IMR-90 (cell line): Measurements from ENCODE around the gene LIPM. TPM values are rescaled to one million over a fixed set of nuclear protein-coding genes. Genes with fewer than 3 reads are reported as not detected.

Source experiments
- ATAC-seq: fragments of 200-7000 bp; cut with Tn5 transposase; 2 replicates; pipeline ENCODE4 v1.9.1; 2020; ENCODE audit warnings: low read depth, mild to moderate bottlenecking, moderate library complexity
- BruUV-seq: library from RNA; stranded (reverse); fragments of 400-500 nt; replicated peaks from 2 replicates; lab custom pipeline; 2021; lab: Mats Ljungman, UMichigan
- CTCF ChIA-PET: fragments of 300-600 bp; formaldehyde crosslinking; extraction: SDS; loops from one replicate; lab custom pipeline; 2021; ENCODE audit warnings: antibody characterized with exemption; lab: Yijun Ruan, JAX
- POLR2A ChIA-PET: fragments of 300-600 bp; sonication (Branson Sonifier 250); formaldehyde crosslinking; loops from one replicate; lab custom pipeline; 2022; ENCODE audit warnings: antibody characterized with exemption; ENCODE audit not compliant: unreplicated experiment; lab: Charles Lee
- DNase-seq: peaks from one replicate; pipeline ENCODE4 v3.0.0; 2013
- H2AFZ ChIP-seq: replicated peaks from 2 replicates; pipeline ENCODE3; 2013; ENCODE audit warnings: low read length, mild to moderate bottlenecking; ENCODE audit not compliant: poor library complexity
- H2AK5ac ChIP-seq: 2 replicates; pipeline ENCODE4 v1.6.1; 2013; ENCODE audit warnings: low read depth, low read length, inconsistent platforms
- H2AK9ac ChIP-seq: replicated peaks from 2 replicates; pipeline ENCODE3; 2013; ENCODE audit warnings: mild to moderate bottlenecking, low read depth, low read length, moderate library complexity; ENCODE audit not compliant: poor library complexity
- H2BK120ac ChIP-seq: 2 replicates; pipeline ENCODE4 v1.6.1; 2013; ENCODE audit warnings: low read depth, low read length, inconsistent platforms
- H2BK15ac ChIP-seq: 3 replicates; pipeline ENCODE4 v1.6.1; 2013; ENCODE audit warnings: low read depth, low read length, inconsistent platforms
- H2BK20ac ChIP-seq: 2 replicates; pipeline ENCODE4 v1.6.1; 2013; ENCODE audit warnings: low read depth, mild to moderate bottlenecking, inconsistent platforms, low read length, moderate library complexity
- H2BK5ac ChIP-seq: 2 replicates; pipeline ENCODE4 v1.6.1; 2013; ENCODE audit warnings: mild to moderate bottlenecking, low read depth, low read length, inconsistent platforms; ENCODE audit not compliant: poor library complexity, severe bottlenecking
- H3K14ac ChIP-seq: replicated peaks from 2 replicates; pipeline ENCODE4 v1.6.1; 2013; ENCODE audit warnings: low read depth, low read length, inconsistent platforms
- H3K18ac ChIP-seq: 2 replicates; pipeline ENCODE4 v1.6.1; 2013; ENCODE audit warnings: low read depth, low read length, control low read depth
- H3K23ac ChIP-seq: 2 replicates; pipeline ENCODE4 v1.6.1; 2013; ENCODE audit warnings: low read depth, low read length, inconsistent platforms
- H3K27ac ChIP-seq: 2 replicates; pipeline ENCODE4 v1.5.1; 2013; ENCODE audit warnings: mild to moderate bottlenecking, control low read depth, low read length; ENCODE audit not compliant: insufficient read depth
- H3K27me3 ChIP-seq: 2 replicates; pipeline ENCODE4 v1.6.1; 2013; ENCODE audit warnings: low read length; ENCODE audit not compliant: control insufficient read depth, insufficient read depth
- H3K36me3 ChIP-seq: 2 replicates; pipeline ENCODE4 v1.6.1; 2013; ENCODE audit warnings: low read length, mixed read lengths; ENCODE audit not compliant: control insufficient read depth, insufficient read depth
- H3K4ac ChIP-seq: 2 replicates; pipeline ENCODE4 v1.6.1; 2013; ENCODE audit warnings: low read depth, low read length, inconsistent platforms
- H3K4me1 ChIP-seq: 2 replicates; pipeline ENCODE4 v1.6.1; 2013; ENCODE audit warnings: low read length, mixed read lengths; ENCODE audit not compliant: control insufficient read depth, insufficient read depth
- H3K4me2 ChIP-seq: 2 replicates; pipeline ENCODE4 v1.6.1; 2013; ENCODE audit warnings: low read depth, mild to moderate bottlenecking, control low read depth, low read length, moderate library complexity
- H3K4me3 ChIP-seq: 2 replicates; pipeline ENCODE4 v1.5.1; 2013; ENCODE audit warnings: low read depth, mild to moderate bottlenecking, control low read depth, low read length, moderate library complexity; ENCODE audit not compliant: insufficient read depth
- H3K56ac ChIP-seq: 2 replicates; pipeline ENCODE4 v1.6.1; 2013; ENCODE audit warnings: low read length, inconsistent platforms; ENCODE audit not compliant: insufficient read depth; ENCODE audit errors: extremely low read depth
- H3K79me1 ChIP-seq, 2 experiments: 2 replicates each; pipeline ENCODE4 v1.6.1; 2013; ENCODE audit warnings: low read length in 2 of 2, inconsistent platforms in 1 of 2, low read depth in 1 of 2
- H3K9ac ChIP-seq: 2 replicates; pipeline ENCODE4 v1.6.1; 2013; ENCODE audit warnings: low read depth, low read length, control low read depth
- H3K9me1 ChIP-seq: 2 replicates; pipeline ENCODE4 v1.6.1; 2013; ENCODE audit warnings: low read length, inconsistent platforms; ENCODE audit not compliant: insufficient read depth
- H3K9me3 ChIP-seq: 2 replicates; pipeline ENCODE4 v1.6.1; 2013; ENCODE audit warnings: low read length; ENCODE audit not compliant: control insufficient read depth, insufficient read depth
- H4K20me1 ChIP-seq: 2 replicates; pipeline ENCODE4 v1.6.1; 2013; ENCODE audit warnings: low read length, inconsistent platforms; ENCODE audit not compliant: insufficient read depth
- H4K5ac ChIP-seq: 2 replicates; pipeline ENCODE4 v1.6.1; 2013; ENCODE audit warnings: mild to moderate bottlenecking, low read depth, low read length, control low read depth
- H4K8ac ChIP-seq, 2 experiments: 2 replicates each; pipeline ENCODE4 v1.6.1; 2013; ENCODE audit warnings: low read depth in 2 of 2, low read length in 2 of 2, control low read depth in 1 of 2, inconsistent platforms in 1 of 2
- H4K91ac ChIP-seq: 2 replicates; pipeline ENCODE4 v1.6.1; 2013; ENCODE audit warnings: low read depth, low read length, inconsistent platforms; ENCODE audit not compliant: insufficient read depth
- CEBPB ChIP-seq: IDR thresholded peaks from 2 replicates; pipeline ENCODE4 v1.6.1; 2012; ENCODE audit warnings: low read depth, low read length, improper control_type of control experiment
- CHD1 ChIP-seq: IDR thresholded peaks from 2 replicates; pipeline ENCODE4 v1.6.1; 2012; ENCODE audit warnings: low read depth, low read length, improper control_type of control experiment
- FOS ChIP-seq: fragments of 150-350 bp; IDR thresholded peaks from 2 replicates; pipeline ENCODE4 v1.6.1; 2016; ENCODE audit warnings: low read depth, low read length
- MAZ ChIP-seq: IDR thresholded peaks from 2 replicates; pipeline ENCODE4 v1.6.1; 2012; ENCODE audit warnings: low read depth, mild to moderate bottlenecking, low read length, improper control_type of control experiment, moderate library complexity, borderline replicate concordance
- NFE2L2 ChIP-seq: fragments of 150-350 bp; IDR thresholded peaks from 2 replicates; pipeline ENCODE4 v1.6.1; 2016; ENCODE audit warnings: low read depth, mild to moderate bottlenecking, low read length
- POLR2A ChIP-seq: IDR thresholded peaks from 2 replicates; pipeline ENCODE4 v1.6.1; 2012; ENCODE audit warnings: mild to moderate bottlenecking, low read depth, low read length
- RFX5 ChIP-seq: IDR thresholded peaks from 2 replicates; pipeline ENCODE4 v1.8.0; 2012; ENCODE audit warnings: low read depth, mild to moderate bottlenecking, low read length, moderate library complexity
- SMC3 ChIP-seq: fragments of 150-350 bp; IDR thresholded peaks from 2 replicates; pipeline ENCODE4 v1.6.1; 2016; ENCODE audit warnings: low read depth, mild to moderate bottlenecking, antibody characterized with exemption, low read length, moderate library complexity
- WGBS, 2 experiments: methylation state at CpG; one replicate each; pipeline versions ENCODE4 v1.1.5 to v1.1.7; 2013; ENCODE audit warnings: missing lambda C conversion rate in 2 of 2; ENCODE audit not compliant: insufficient read length in 1 of 2; ENCODE audit errors: extremely low coverage in 2 of 2; 5-methylcytosine and 5-hydroxymethylcytosine counted together
- dilution Hi-C: fragments of 300-500 bp; cut with HindIII; formaldehyde crosslinking; loops from one replicate; pipeline ENCODE4 v1.14.3; 2018; ENCODE audit warnings: low sequenced_read_pairs; ENCODE audit not compliant: unreplicated experiment
- in situ Hi-C: fragments of 300-500 bp; cut with MboI; formaldehyde crosslinking; loops from 3 replicates; pipeline ENCODE4 v1.14.3; 2019; ENCODE audit warnings: low sequenced_read_pairs, inconsistent platforms, mixed read lengths
- intact Hi-C: fragments of 100-400 bp; cut with micrococcal nuclease; formaldehyde crosslinking; loops from 2 replicates; pipeline ENCODE4 v1.10.0; 2022
- polyA plus RNA-seq, 3 experiments: library from polyadenylated mRNA; depleted of rRNA; stranded (reverse); fragments of >200 nt; gene quantifications; 2 replicates each; pipeline ENCODE4 v1.2.3, GENCODE V29; 2012; ENCODE audit warnings: low replicate concordance in 1 of 3
- total RNA-seq: library from RNA; depleted of rRNA; stranded (reverse); fragments of >200 nt; gene quantifications from 2 replicates; pipeline ENCODE4 v1.2.3, GENCODE V29; 2012
- TF ChIP-seq, protein P1 (sequence below): conservative IDR thresholded peaks from 2 replicates; pipeline ENCODE4 v1.5.1; 2012; ENCODE audit warnings: mild to moderate bottlenecking, low read depth, low read length, improper control_type of control experiment

Gene LIPM
- total and polyA plus RNA-seq, 2 of the 4 experiments (the other 2 are of a cell fraction), result not detected

GRCh38 chr10:88831709-88832108, 29.2 kb downstream of the LIPM start:
- no peak overlapping the region for H2BK120ac ChIP-seq
- intact Hi-C loops (no loop called here), dilution Hi-C loops (no loop called here), in situ Hi-C loops (loop anchor here (10.0 kb wide), 1 partner anchor 393 kb away; no protein-coding TSS in a partner anchor)
- BruUV-seq, result no TSS peak
- H3K27ac ChIP-seq, result no peak overlapping the region
- H2BK15ac ChIP-seq, result no peak overlapping the region
- no peak overlapping the region for H2BK5ac ChIP-seq
- no peak overlapping the region for H2AK9ac ChIP-seq
- ChIA-PET POLR2A (no interaction called here), CTCF (no interaction called here)
- no peak overlapping the region for H2BK20ac ChIP-seq
- H4K8ac ChIP-seq, result no peak overlapping the region
- H3K4ac ChIP-seq, result no peak overlapping the region
- no peak overlapping the region for H3K56ac ChIP-seq
- no peak overlapping the region for H3K18ac ChIP-seq
- DNase-seq, result no peak
- no peak overlapping the region for H3K9ac ChIP-seq
- H3K23ac ChIP-seq, result no peak overlapping the region
- no peak overlapping the region for H4K5ac ChIP-seq
- H3K27me3 ChIP-seq, result no peaks in the 10 kb centered on the region
- H2AK5ac ChIP-seq, result no peak overlapping the region
- no peak overlapping the region for H2AFZ ChIP-seq
- no peaks in the 10 kb centered on the region for H4K20me1 ChIP-seq
- no peak overlapping the region for H3K4me2 ChIP-seq
- no peak overlapping the region for H3K14ac ChIP-seq
- no peaks in the 10 kb centered on the region for H3K36me3 ChIP-seq
- no peak overlapping the region for H4K91ac ChIP-seq
- H3K4me1 ChIP-seq, result no peaks in the 10 kb centered on the region
- WGBS, 2 experiments, result no CpG with 5 or more reads among the region's 8 CpGs
- no peaks in the 10 kb centered on the region for H3K79me1 ChIP-seq
- no peak overlapping the region for H3K4me3 ChIP-seq
- no peak for ATAC-seq
- no peaks in the 10 kb centered on the region for H3K9me3 ChIP-seq
- no peaks in the 10 kb centered on the region for H3K9me1 ChIP-seq
- no peak for TF ChIP-seq CHD1
- TF ChIP-seq NFE2L2, result no peak
- no peak for TF ChIP-seq RFX5
- TF ChIP-seq, protein P1, sequence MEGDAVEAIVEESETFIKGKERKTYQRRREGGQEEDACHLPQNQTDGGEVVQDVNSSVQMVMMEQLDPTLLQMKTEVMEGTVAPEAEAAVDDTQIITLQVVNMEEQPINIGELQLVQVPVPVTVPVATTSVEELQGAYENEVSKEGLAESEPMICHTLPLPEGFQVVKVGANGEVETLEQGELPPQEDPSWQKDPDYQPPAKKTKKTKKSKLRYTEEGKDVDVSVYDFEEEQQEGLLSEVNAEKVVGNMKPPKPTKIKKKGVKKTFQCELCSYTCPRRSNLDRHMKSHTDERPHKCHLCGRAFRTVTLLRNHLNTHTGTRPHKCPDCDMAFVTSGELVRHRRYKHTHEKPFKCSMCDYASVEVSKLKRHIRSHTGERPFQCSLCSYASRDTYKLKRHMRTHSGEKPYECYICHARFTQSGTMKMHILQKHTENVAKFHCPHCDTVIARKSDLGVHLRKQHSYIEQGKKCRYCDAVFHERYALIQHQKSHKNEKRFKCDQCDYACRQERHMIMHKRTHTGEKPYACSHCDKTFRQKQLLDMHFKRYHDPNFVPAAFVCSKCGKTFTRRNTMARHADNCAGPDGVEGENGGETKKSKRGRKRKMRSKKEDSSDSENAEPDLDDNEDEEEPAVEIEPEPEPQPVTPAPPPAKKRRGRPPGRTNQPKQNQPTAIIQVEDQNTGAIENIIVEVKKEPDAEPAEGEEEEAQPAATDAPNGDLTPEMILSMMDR, result no peak
- TF ChIP-seq POLR2A, result no peak
- no peak for TF ChIP-seq FOS
- TF ChIP-seq SMC3, result no peak
- TF ChIP-seq CEBPB, result no peak
- TF ChIP-seq MAZ, result no peak
